AG09319 (cell line): ENCODE results near the gene SH3BGRL2.

Experiments
- DNase-seq: peaks from one replicate; pipeline ENCODE4 v3.0.0-alpha.2; 2010; ENCODE audit warnings: low read depth; ENCODE audit errors: extremely low read depth
- CTCF ChIP-seq: IDR thresholded peaks from 2 replicates; pipeline ENCODE4 v1.5.1; 2011; ENCODE audit warnings: low read depth, mild to moderate bottlenecking, inconsistent platforms, low read length, moderate library complexity

The SH3BGRL2 gene

GRCh38 chr6:79702691-79703090, 71.6 kb downstream of the SH3BGRL2 start:
- DNase-seq, result no peak
- TF ChIP-seq CTCF, result no peak

GRCh38 chr6:79704200-79704599, 73.1 kb downstream of the SH3BGRL2 start:
- DNase-seq, result no peak
- no peak for TF ChIP-seq CTCF

- no peak for DNase-seq
- no peak for TF ChIP-seq CTCF
Measured at GRCh38 chr6:79705456-79705995, 74.4 kb downstream of the SH3BGRL2 start.

- TF ChIP-seq CTCF, result no peak
- no peak for DNase-seq
Measured at GRCh38 chr6:79706527-79706926, 75.4 kb downstream of the SH3BGRL2 start.

GRCh38 chr6:79707621-79708020, 76.5 kb downstream of the SH3BGRL2 start:
- TF ChIP-seq CTCF, result no peak
- no peak for DNase-seq

GRCh38 chr6:79708095-79708791, 77.1 kb downstream of the SH3BGRL2 start:
- no peak for TF ChIP-seq CTCF
- no peak for DNase-seq

GRCh38 chr6:79710127-79710526, 79.0 kb downstream of the SH3BGRL2 start:
- TF ChIP-seq CTCF, result no peak

More at GRCh38 chr6:79710127-79710526, 79.0 kb downstream of the SH3BGRL2 start:
- no peak for DNase-seq
